Activated CD8-positive, alpha-beta T cell treated with anti-CD3 and anti-CD28 coated beads, Interleukin-2, amount 10 ng/mL, durations not matched to agents 7 days and 5 days (primary cell): ENCODE measurements around the gene TEX54. TPM values are rescaled to one million over a fixed set of nuclear protein-coding genes. Genes with fewer than 3 reads are reported as not detected.

Experiments used
- ATAC-seq: fragments of 150-1000 bp; cut with Tn5 transposase; one replicate; pipeline ENCODE4 v1.10.0; 2021; ENCODE audit warnings: moderate library complexity
- CTCF ChIA-PET: fragments of 350-600 bp; sonication (Branson Sonifier 250); formaldehyde crosslinking; loops from one replicate; lab custom pipeline; 2021; ENCODE audit warnings: antibody characterized with exemption; lab: Charles Lee
- POLR2A ChIA-PET: fragments of 350-600 bp; sonication (Branson Sonifier 250); formaldehyde crosslinking; loops from one replicate; lab custom pipeline; 2021; ENCODE audit warnings: antibody characterized with exemption; lab: Charles Lee
- DNase-seq: peaks from one replicate; pipeline ENCODE4 v3.0.0-alpha.2; 2020
- H3K27ac Mint-ChIP-seq: one replicate; pipeline ENCODE4 v1.8.0; 2021; ENCODE audit warnings: mild to moderate bottlenecking, mixed read lengths
- H3K27me3 Mint-ChIP-seq: one replicate; pipeline ENCODE4 v1.8.0; 2021; ENCODE audit warnings: low read depth, mixed read lengths
- H3K36me3 Mint-ChIP-seq: one replicate; pipeline ENCODE4 v1.8.0; 2021; ENCODE audit warnings: low read depth, mixed read lengths
- H3K4me1 Mint-ChIP-seq: one replicate; pipeline ENCODE4 v1.8.0; 2021; ENCODE audit warnings: low read depth, mixed read lengths
- H3K4me3 Mint-ChIP-seq: one replicate; pipeline ENCODE4 v1.8.0; 2021; ENCODE audit warnings: mild to moderate bottlenecking, mixed read lengths
- H3K9me3 Mint-ChIP-seq: one replicate; pipeline ENCODE4 v1.8.0; 2022; ENCODE audit warnings: mixed read lengths; ENCODE audit not compliant: insufficient read depth
- total RNA-seq, 2 experiments: library from RNA; stranded (reverse); gene quantifications; one replicate each; pipeline ENCODE4 v1.2.3, GENCODE V29; 2021

Gene TEX54
- not detected for total RNA-seq

DNA sequence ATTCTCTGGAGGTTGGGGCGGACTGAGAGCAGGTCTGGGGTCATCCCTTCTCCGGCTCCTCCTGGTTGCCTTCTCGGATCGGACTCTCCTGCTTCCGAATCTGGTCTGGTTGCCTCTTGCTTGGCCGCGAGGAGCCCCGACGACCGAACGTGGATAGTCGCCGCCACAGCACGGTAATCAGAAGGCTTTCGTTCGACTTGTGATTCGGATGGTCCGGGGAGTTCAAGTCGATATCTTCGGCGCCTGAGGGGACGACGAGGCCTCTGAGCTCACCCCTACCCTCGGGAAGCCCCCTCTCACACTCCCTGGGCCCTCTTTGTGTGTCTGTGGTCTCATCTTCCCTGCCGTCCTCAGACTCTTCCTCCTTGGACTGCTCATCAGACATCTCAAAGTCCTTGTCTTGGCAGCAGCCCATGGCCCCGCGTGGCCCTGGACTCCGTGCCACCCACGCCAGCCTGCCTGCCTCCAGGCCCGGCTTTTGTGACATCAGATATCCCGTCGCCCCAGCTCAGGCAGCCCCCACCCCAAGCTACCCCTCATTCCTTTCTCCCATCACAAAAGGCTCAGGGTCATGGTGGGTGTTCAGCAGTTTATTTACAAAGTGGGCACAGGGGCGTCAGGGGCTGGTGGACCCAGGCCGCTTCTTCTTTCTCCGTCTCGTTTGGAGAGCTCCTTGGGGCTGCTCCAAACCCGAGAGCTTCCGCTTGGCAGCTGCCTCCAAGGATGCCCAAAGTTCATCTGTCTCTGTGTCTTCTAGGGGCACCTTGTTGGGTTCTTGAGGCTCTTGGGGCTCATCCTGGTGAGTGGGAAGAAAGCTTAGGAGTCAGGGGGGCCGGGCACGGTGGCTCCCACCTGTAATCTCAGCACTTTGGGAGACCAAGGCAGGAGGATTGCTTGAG is at the start of gene TEX54:
TEX54 (minus strand) TSS at position 506 of the 899 bp plus-strand sequence.
- H3K4me1 Mint-ChIP-seq: peaks cover 42% of the 10 kb centered on the region
- peak within 1 kb of the TSS; percentile 98 for H3K27ac Mint-ChIP-seq
- H3K9me3 Mint-ChIP-seq: no peaks in the 10 kb centered on the region
- peak within 1 kb of the TSS; percentile 92 for H3K4me3 Mint-ChIP-seq
- peaks cover 39% of the 10 kb centered on the region for H3K36me3 Mint-ChIP-seq
- no peaks in the 10 kb centered on the region for H3K27me3 Mint-ChIP-seq
- ChIA-PET POLR2A (interaction anchor here (0.9 to 3.1 kb wide), 15 partner anchors 8 to 160 kb away, joined by 3 to 93 read pairs (median 5); partner anchors contain the start of genes HNRNPUL2, LBHD1, TAF6L and TMEM179B), CTCF (interaction anchor here (0.6 to 2.4 kb wide), 3 partner anchors 8 to 48 kb away, joined by 3 to 32 read pairs (median 6); partner anchors contain the start of genes SLC3A2 and TMEM179B)
- DNase-seq (no peak), ATAC-seq (no peak)

- Mint-ChIP-seq H3K9me3 (no peaks in the 10 kb centered on the region), H3K4me1 (peaks cover 51% of the 10 kb centered on the region), H3K27ac (peak overlapping the region; percentile 100), H3K27me3 (no peaks in the 10 kb centered on the region), H3K4me3 (peak overlapping the region; percentile 100), H3K36me3 (peaks cover 71% of the 10 kb centered on the region)
- ATAC-seq: no peak
- CTCF ChIA-PET: interaction anchor here (0.9 to 3.9 kb wide), 9 partner anchors 12 to 458 kb away, joined by 3 to 46 read pairs (median 4); partner anchors contain the start of gene TMEM179B
- no peak for DNase-seq
- POLR2A ChIA-PET: interaction anchor here (0.7 to 5.2 kb wide), 12 partner anchors 16 to 799 kb away, joined by 3 to 114 read pairs (median 9); partner anchors contain the start of genes HNRNPUL2, RTN3, STX5 and TMEM179B
Measured at GRCh38 chr11:62882431-62882749, 49.7 kb upstream of the TEX54 start.

DNA sequence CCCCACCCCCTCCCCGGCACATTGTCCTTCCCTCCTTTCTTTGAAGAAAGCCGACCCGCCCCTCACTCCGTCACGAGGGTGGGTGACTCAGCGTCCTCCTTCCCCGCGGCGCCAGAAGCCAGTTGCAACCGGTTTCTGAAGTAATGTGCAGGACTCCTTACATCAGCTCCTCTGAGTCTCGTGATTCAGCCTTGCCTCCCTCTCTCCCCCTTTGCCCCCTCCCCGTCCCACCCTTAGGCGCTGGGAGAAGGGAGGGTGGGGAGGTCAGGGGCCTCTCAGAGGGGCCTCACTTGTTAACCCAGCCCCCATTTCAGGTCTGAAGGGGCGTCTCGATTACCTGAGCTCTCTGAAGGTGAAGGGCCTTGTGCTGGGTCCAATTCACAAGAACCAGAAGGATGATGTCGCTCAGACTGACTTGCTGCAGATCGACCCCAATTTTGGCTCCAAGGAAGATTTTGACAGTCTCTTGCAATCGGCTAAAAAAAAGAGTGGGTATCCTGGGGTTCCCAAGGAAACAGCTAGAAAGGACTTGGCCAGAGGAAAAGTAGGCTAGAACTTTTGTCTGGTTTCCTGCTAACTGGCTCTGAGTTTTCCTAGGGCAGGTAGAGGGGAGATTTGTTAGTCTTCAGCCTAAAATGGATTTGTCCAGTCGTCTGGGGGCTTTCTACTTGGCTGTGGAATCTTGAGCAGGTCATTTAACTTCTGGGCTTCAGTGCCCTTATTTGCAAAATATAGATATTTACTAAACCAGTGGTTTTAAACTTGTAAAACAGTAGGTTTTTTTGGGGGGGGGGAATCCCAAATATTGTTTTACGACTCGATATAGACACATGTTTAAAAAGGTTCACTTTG is 49.2 kb upstream of the TEX54 start:
- Mint-ChIP-seq H3K36me3 (peaks cover 67% of the 10 kb centered on the region), H3K4me3 (peak overlapping the region; percentile 100), H3K27ac (peak overlapping the region; percentile 100), H3K4me1 (peaks cover 49% of the 10 kb centered on the region), H3K27me3 (no peaks in the 10 kb centered on the region), H3K9me3 (no peaks in the 10 kb centered on the region)
- DNase-seq (peak; percentile 98), ATAC-seq (peak; percentile 63)
- ChIA-PET CTCF (interaction anchor here (0.9 to 3.9 kb wide), 21 partner anchors 13 to 457 kb away, joined by 3 to 46 read pairs (median 5); partner anchors contain the start of genes HNRNPUL2, NXF1, POLR2G and TAF6L), POLR2A (interaction anchor here (0.5 to 5.2 kb wide), 38 partner anchors 8 to 949 kb away, joined by 3 to 114 read pairs (median 5); partner anchors contain the start of genes C11orf98, CSKMT, HNRNPUL2 and POLR2G)

- H3K4me1 Mint-ChIP-seq: peaks cover 49% of the 10 kb centered on the region
- H3K36me3 Mint-ChIP-seq: peaks cover 62% of the 10 kb centered on the region
- DNase-seq (peak; percentile 92), ATAC-seq (peak; percentile 87)
- H3K4me3 Mint-ChIP-seq: peak within 1 kb of the TSS; percentile 100
- H3K9me3 Mint-ChIP-seq: no peaks in the 10 kb centered on the region
- H3K27ac Mint-ChIP-seq: peak within 1 kb of the TSS; percentile 100
- CTCF ChIA-PET: interaction anchor here (0.7 to 3.9 kb wide), 24 partner anchors 13 to 324 kb away, joined by 3 to 46 read pairs (median 4); partner anchors contain the start of genes C11orf98, CSKMT, HNRNPUL2 and NXF1
- POLR2A ChIA-PET: interaction anchor here (0.5 to 5.2 kb wide), 43 partner anchors 8 to 1454 kb away, joined by 3 to 114 read pairs (median 4); partner anchors contain the start of genes C11orf98, CSKMT, HNRNPUL2 and NXF1
- H3K27me3 Mint-ChIP-seq: no peaks in the 10 kb centered on the region
Measured at GRCh38 chr11:62880803-62881578, 48.4 kb upstream of the TEX54 start, which contains the start of gene SLC3A2. Gene SLC3A2, plus strand, starts transcription at chr11:62880896. Its CDS starts 128 bp downstream, at chr11:62881024.

- Mint-ChIP-seq H3K27ac (peak overlapping the region; percentile 100), H3K27me3 (no peaks in the 10 kb centered on the region), H3K4me3 (peak overlapping the region; percentile 100), H3K9me3 (no peaks in the 10 kb centered on the region), H3K36me3 (peaks cover 55% of the 10 kb centered on the region), H3K4me1 (peaks cover 44% of the 10 kb centered on the region)
- POLR2A ChIA-PET: interaction anchor here (0.6 to 5.2 kb wide), 18 partner anchors 9 to 1455 kb away, joined by 3 to 114 read pairs (median 4); partner anchors contain the start of genes HNRNPUL2, NXF1, POLR2G and TAF6L
- DNase-seq (no peak), ATAC-seq (peak; percentile 3)
- CTCF ChIA-PET: interaction anchor here (0.9 to 3.9 kb wide), 13 partner anchors 17 to 323 kb away, joined by 3 to 46 read pairs (median 5); partner anchors contain the start of genes C11orf98, CSKMT, HNRNPUL2 and NXF1
Measured at GRCh38 chr11:62880231-62880802, 47.7 kb upstream of the TEX54 start.

GRCh38 chr11:62879235-62879978 is 46.8 kb upstream of the TEX54 start:
- ChIA-PET CTCF (interaction anchor here (0.7 to 3.9 kb wide), 3 partner anchors 16 to 117 kb away, joined by 3 to 46 read pairs (median 18); partner anchors contain the start of gene TMEM179B), POLR2A (interaction anchor here (0.5 to 4.8 kb wide), 5 partner anchors 8 to 111 kb away, joined by 3 to 114 read pairs (median 3); partner anchors contain the start of gene WDR74)
- peaks cover 38% of the 10 kb centered on the region for H3K4me1 Mint-ChIP-seq
- DNase-seq: no peak
- H3K36me3 Mint-ChIP-seq: peaks cover 50% of the 10 kb centered on the region
- H3K27ac Mint-ChIP-seq: peak overlapping the region; percentile 100
- no peaks in the 10 kb centered on the region for H3K27me3 Mint-ChIP-seq
- no peak for ATAC-seq
- H3K4me3 Mint-ChIP-seq: peak overlapping the region; percentile 100
- H3K9me3 Mint-ChIP-seq: no peaks in the 10 kb centered on the region

GRCh38 chr11:62876712-62877111 is 44.1 kb upstream of the TEX54 start:
- peaks cover 25% of the 10 kb centered on the region for H3K36me3 Mint-ChIP-seq
- H3K27ac Mint-ChIP-seq: no peak overlapping the region
- CTCF ChIA-PET: interaction anchor here (1.9 to 2.8 kb wide), 2 partner anchors 13 to 91 kb away, joined by 5 to 7 read pairs; no protein-coding TSS in a partner anchor

GRCh38 chr11:62875698-62876478 is 43.2 kb upstream of the TEX54 start:
- H3K27me3 Mint-ChIP-seq: no peaks in the 10 kb centered on the region
- H3K4me3 Mint-ChIP-seq: no peak overlapping the region
- H3K9me3 Mint-ChIP-seq: no peaks in the 10 kb centered on the region
- CTCF ChIA-PET: interaction anchor here (0.7 to 4.2 kb wide), 5 partner anchors 12 to 89 kb away, joined by 3 to 20 read pairs (median 6); partner anchors contain the start of gene TMEM179B
- H3K27ac Mint-ChIP-seq: no peak overlapping the region
- POLR2A ChIA-PET: interaction anchor here (0.6 to 1.8 kb wide), 4 partner anchors 20 to 88 kb away, joined by 3 to 11 read pairs (median 6); partner anchors contain the start of gene TMEM179B
- DNase-seq (no peak), ATAC-seq (no peak)
- peaks cover 19% of the 10 kb centered on the region for H3K36me3 Mint-ChIP-seq
- H3K4me1 Mint-ChIP-seq: peaks cover 17% of the 10 kb centered on the region

More at GRCh38 chr11:62876712-62877111, 44.1 kb upstream of the TEX54 start:
- no peaks in the 10 kb centered on the region for H3K9me3 Mint-ChIP-seq
- POLR2A ChIA-PET: interaction anchor here (0.6 to 1.7 kb wide), 2 partner anchors 35 to 89 kb away, joined by 3 to 10 read pairs; partner anchors contain the start of gene TMEM179B
- DNase-seq: no peak
- peaks cover 17% of the 10 kb centered on the region for H3K4me1 Mint-ChIP-seq
- no peak overlapping the region for H3K4me3 Mint-ChIP-seq
- H3K27me3 Mint-ChIP-seq: no peaks in the 10 kb centered on the region
- no peak for ATAC-seq
